GM10266 (cell line): ENCODE measurements around the gene FAM193B.

Experiments used
- DNase-seq: peaks from one replicate; pipeline ENCODE4 v3.0.0; 2012; ENCODE audit errors: extremely low spot score
- TF ChIP-seq, protein P1 (sequence below): IDR thresholded peaks from 2 replicates; pipeline ENCODE4 v1.5.1; 2012; ENCODE audit warnings: mild to moderate bottlenecking, low read depth; ENCODE audit not compliant: control insufficient read depth, insufficient read depth; ENCODE audit errors: missing control alignments

Gene FAM193B

DNA sequence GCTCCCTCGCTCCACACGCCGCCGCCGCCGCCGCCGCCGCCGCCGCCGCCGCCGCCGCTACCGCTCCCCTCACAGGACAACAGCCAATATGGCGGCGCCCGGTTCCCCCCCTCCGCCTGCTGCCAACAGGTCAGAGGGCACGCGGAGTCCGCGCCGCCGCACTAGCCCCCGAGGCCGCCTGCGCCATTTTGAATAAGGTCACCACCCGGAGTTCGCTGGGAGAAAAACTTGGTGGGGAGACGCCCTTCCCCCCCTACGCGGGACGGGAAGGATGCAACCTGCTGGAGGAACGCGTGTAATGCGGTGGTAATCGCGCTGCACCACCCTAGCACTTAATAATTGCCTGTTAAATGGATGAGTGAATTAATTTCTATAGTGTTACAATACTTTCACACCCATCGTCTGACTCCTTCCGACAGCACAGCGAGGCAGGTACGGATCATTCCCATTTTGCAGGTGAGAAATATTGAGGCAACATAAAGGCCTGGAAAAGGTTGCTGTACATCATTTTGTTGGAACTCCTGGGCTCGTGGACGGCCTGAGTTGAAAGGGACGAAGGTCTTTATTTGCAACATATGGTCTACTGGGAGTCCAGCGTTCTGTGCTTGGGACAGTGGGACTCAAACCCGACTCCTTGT, at the start of gene FAM193B:
Gene FAM193B (minus strand): TSS at position 90 of the 638 bp plus-strand sequence. CDS start 105 bp downstream, outside the sequence.
- peak; percentile 100 for DNase-seq
- TF ChIP-seq, protein P1, sequence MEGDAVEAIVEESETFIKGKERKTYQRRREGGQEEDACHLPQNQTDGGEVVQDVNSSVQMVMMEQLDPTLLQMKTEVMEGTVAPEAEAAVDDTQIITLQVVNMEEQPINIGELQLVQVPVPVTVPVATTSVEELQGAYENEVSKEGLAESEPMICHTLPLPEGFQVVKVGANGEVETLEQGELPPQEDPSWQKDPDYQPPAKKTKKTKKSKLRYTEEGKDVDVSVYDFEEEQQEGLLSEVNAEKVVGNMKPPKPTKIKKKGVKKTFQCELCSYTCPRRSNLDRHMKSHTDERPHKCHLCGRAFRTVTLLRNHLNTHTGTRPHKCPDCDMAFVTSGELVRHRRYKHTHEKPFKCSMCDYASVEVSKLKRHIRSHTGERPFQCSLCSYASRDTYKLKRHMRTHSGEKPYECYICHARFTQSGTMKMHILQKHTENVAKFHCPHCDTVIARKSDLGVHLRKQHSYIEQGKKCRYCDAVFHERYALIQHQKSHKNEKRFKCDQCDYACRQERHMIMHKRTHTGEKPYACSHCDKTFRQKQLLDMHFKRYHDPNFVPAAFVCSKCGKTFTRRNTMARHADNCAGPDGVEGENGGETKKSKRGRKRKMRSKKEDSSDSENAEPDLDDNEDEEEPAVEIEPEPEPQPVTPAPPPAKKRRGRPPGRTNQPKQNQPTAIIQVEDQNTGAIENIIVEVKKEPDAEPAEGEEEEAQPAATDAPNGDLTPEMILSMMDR = peak; percentile 5

DNA sequence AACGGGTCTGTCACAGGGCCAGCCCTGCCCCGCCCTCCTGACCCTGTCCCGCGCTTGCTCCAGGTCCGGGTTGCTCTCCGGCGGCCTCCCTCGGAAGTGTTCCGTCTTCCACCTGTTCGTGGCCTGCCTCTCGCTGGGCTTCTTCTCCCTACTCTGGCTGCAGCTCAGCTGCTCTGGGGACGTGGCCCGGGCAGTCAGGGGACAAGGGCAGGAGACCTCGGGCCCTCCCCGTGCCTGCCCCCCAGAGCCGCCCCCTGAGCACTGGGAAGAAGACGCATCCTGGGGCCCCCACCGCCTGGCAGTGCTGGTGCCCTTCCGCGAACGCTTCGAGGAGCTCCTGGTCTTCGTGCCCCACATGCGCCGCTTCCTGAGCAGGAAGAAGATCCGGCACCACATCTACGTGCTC, 49.8 kb upstream of the FAM193B start:
- TF ChIP-seq, protein P1 = no peak
- DNase-seq = no peak

DNA sequence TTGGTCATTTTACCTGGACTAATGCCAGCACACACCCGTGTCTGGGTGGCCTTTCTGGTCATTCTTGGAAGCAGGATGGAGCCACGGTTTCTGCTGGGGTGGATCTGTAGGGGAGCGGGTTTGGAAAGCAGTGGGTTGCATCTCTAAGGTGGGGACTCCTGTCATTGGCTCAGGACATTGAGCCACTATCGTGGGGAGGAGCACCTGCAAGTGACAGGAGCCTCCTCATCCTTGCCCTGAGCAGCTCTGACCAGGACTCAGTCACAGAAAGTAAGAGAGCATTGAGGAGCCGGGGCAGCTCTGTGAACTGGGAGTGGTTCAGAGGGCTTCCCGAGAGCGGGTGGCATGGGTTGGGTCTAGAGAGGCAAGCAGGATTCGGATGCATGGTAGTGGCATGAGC, 49.3 kb upstream of the FAM193B start:
- TF ChIP-seq, protein P1 = no peak
- no peak for DNase-seq

DNA sequence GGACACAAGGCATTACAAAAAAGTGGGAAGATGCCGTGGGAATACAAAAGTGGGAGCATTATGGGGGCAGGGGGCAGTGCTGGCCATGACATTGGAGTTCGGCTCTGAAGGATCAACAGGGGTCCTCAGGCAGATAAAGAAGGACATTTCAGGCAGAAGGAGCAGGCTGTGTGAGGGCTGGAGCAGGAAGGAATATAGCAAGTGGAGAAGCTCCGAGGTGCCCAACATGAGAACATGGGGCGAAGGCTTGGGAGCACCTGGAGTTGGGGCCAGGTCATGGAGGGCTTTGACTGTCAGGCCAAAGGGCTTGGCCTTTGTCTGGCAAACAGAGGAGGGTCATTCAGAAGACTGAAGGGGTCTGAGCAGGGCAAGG, 48.1 kb upstream of the FAM193B start:
- DNase-seq = no peak

DNA sequence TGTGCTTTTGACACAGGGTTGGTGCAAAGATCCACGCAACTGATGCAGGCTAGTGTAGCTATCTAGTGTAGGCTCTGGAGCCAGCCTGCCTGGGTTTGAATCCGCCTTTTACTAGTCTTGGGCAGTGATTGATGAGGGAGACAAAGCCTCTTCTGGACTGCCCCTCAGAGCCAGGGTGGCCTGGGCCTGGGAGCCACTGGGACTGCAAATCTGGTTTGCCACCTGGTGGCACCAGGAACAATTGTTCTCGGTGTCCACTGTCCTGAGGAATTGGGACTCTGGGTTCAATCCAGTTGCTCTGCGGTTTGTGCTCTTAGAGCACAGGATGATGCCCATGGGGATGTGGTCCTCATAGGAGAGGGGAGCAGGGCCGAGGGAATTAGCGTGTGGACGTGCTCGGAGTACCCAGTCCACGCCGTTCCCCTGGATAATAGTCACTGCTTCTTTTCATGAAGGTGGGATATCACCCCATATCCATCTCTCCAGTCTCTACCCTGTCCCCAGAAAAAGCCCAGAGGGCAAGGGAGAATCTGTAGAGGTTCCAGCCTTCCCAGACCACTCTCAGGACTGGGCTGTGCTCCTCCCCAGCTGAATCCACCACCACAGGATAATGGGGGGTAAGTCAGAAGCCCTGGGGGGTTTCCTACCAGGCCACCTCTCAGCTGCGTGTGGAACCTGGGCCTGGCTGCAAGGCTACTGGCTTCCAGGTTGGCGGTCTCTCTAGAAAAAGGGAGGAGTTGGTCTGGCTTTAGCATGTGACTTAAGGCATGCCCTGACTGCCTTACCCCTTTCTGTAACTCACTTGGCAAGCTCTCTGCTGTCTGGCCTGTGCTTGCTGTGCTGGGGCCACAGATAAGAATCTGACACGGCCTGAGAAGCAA, 47.5 kb upstream of the FAM193B start:
- TF ChIP-seq, protein P1 = peak; percentile 26
- no peak for DNase-seq

More for the DNA sequence above, 48.1 kb upstream of the FAM193B start:
- TF ChIP-seq, protein P1 = no peak

DNA sequence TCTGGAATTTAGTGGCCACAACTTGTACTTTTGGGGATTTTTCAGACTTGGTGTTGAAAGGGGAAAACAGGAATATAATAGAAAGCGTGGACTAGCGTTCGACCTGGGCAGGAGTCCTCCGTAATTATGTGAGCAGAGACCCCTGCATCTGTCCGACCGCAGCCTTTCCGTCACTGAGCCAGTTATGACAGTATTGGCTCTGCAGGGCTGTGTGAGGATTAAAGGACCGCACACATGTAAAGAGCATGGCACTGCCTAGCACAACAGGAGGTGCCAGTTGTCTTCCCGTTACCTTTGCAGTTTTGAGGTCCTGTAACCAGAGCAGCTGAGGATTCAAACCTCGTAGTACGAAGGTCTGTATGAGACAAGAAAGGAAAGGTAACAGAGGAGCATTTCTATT, 46.8 kb upstream of the FAM193B start:
- TF ChIP-seq, protein P1 = no peak
- no peak for DNase-seq
